Stimulated activated effector memory CD8-positive, alpha-beta T cell treated with anti-CD3 and anti-CD28 coated beads, Interleukin-12 subunit alpha, Interleukin-12 subunit beta, amount 100 ng/mL, for 72 hours (primary cell): Measurements from ENCODE around the gene CIART.

Experiments used
- ATAC-seq: fragments of 150-1000 bp; cut with Tn5 transposase; 2 replicates; pipeline ENCODE4 v1.10.0; 2021
- DNase-seq, 2 donors: peaks; one replicate each; pipeline ENCODE4 v3.0.0; 2021 to 2022; ENCODE audit warnings: low spot score in 2 of 2
- H3K27ac Mint-ChIP-seq: one replicate; pipeline ENCODE4 v1.8.0; 2022; ENCODE audit warnings: mild to moderate bottlenecking, mixed read lengths
- H3K36me3 Mint-ChIP-seq: one replicate; pipeline ENCODE4 v1.8.0; 2022; ENCODE audit warnings: mild to moderate bottlenecking, mixed read lengths
- H3K4me1 Mint-ChIP-seq: one replicate; pipeline ENCODE4 v1.8.0; 2022; ENCODE audit warnings: mixed read lengths
- H3K4me3 Mint-ChIP-seq: one replicate; pipeline ENCODE4 v1.8.0; 2022; ENCODE audit warnings: mild to moderate bottlenecking, mixed read lengths
- H3K9me3 Mint-ChIP-seq: one replicate; pipeline ENCODE4 v1.8.0; 2022; ENCODE audit warnings: mixed read lengths

Gene CIART

DNA sequence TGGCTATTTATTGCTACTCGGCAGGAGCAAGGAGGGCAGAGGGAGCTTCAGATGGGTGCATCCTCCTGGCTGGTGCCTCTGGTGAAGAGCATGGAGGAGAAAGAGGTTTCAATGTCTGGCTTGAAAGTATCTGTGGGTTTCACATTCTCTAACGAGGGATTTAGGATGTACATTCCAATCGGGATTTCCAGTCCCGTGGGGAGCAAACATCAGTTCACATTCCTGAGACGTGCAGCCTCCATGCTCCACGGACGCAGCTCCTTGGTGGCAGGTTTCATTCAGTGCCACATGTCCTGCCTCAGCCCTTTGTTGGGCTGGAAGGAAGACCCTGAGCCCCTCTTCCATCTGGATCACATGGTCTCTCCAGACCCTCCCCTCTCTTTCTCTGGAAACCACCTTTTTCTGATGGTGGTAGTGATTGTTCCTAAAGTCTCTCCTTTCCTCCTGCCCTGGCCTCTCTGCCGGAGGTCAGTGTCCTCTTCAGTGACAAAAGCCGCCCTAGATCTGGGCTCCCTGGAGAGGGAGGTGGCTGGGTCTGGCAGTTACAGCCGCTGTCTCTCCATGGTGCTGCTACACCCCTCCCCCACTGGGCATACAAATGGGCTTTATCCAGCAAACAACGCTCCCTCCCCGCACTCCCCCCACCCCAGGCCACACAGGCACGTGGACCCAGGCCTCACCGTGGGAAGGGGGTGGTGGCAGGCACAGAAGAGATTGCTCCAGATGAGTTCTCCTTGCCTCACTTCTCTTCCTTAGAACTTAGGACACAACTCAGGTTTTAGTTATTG, 25.6 kb upstream of the CIART start:
- DNase-seq (no peak), ATAC-seq (no peak)
- Mint-ChIP-seq H3K9me3 (no peaks in the 10 kb centered on the region), H3K27ac (no peak overlapping the region), H3K4me3 (peak overlapping the region; percentile 55), H3K4me1 (peaks cover 14% of the 10 kb centered on the region), H3K36me3 (peaks cover 6% of the 10 kb centered on the region)

DNA sequence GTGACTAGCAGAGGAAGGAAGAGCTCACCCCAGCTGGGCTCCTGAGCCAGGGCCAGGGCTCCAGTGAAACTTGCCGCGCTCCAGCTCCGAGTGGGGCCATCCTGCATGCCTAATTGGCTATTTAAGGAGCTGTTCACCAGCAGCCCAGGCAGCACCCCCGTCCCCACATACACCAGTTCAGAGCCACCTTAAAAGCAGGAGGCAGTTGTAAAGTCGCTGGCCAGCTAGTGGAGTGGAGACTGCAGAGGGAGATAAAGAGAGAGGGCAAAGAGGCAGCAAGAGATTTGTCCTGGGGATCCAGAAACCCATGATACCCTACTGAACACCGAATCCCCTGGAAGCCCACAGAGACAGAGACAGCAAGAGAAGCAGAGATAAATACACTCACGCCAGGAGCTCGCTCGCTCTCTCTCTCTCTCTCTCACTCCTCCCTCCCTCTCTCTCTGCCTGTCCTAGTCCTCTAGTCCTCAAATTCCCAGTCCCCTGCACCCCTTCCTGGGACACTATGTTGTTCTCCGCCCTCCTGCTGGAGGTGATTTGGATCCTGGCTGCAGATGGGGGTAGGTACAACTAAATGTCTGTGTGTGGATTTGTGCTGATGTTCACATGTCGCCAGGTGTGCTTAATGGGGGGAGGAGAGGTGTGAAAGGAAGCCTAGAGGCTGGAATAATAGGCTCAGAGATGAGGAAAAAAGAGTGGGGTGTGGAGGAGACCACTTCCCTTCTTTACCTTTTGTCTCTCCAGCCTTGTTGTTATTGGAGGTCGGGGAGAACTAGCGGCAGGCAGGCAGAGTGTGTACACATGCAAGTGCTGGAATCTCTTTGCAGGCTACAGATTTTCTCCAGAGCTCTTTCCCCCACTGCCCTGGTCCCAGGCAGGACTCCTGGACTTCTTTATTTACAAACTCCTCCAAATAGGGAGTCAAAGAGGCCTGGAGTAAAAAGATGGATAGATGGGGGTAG, 24.4 kb upstream of the CIART start, which contains the start of gene CA14:
CA14 (plus strand) TSS at position 151 of the 962 bp plus-strand sequence; CDS start at position 506, 355 bp downstream.
- ATAC-seq (no peak), DNase-seq (no peak)
- Mint-ChIP-seq H3K4me1 (peaks cover 14% of the 10 kb centered on the region), H3K4me3 (no peak within 1 kb of the TSS), H3K9me3 (no peaks in the 10 kb centered on the region), H3K27ac (no peak within 1 kb of the TSS), H3K36me3 (peaks cover 6% of the 10 kb centered on the region)

- ATAC-seq: no peak
- Mint-ChIP-seq H3K27ac (no peak overlapping the region), H3K36me3 (peaks cover 6% of the 10 kb centered on the region), H3K4me1 (peaks cover 14% of the 10 kb centered on the region), H3K9me3 (no peaks in the 10 kb centered on the region), H3K4me3 (no peak overlapping the region)
- no peak for DNase-seq
Measured at GRCh38 chr1:150259217-150259616, 23.1 kb upstream of the CIART start.

DNA sequence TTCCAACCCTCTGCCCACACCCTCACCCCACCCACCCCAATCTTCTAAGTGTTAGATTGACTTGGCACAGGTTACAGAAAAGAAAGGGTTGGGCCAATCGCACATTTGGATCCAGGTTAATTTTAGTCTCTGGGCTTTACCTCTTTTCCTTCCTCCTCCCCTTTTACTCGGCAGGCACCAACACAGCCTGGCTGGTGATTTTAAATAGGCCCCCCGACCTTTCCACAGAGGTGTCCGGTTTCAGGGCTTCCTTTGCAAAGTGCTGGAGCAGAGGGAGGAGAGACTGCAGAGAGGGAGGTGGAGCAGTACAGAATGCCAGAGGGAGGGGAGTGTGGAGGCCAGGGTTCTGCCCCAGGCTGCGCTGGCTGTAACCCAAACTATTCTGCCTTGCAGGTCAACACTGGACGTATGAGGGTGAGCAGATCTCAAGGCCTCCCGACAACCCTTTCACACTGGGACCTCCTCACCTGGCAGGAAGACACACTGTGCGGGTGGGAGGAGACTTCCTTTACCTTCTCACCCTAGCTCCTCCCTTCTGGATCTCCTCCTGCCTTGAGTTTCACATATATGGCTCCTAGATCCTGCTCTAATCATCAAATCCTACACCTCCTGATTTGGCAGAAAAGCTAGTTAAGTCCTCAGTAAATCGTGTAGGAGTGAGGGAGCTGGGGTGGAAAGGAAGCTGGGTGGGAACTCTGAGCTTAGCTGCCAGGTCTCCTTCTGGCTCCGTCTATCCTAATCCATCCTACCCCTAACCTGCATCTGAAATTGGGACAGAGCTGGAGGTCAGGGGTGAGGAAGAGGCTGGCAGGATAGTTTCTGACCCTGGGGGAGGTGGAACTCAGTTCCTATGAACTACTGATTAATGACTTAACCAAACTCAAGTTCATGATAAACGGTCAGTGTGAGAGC, 22.3 kb upstream of the CIART start:
- no peak for ATAC-seq
- H3K4me1 Mint-ChIP-seq: peaks cover 14% of the 10 kb centered on the region
- peaks cover 13% of the 10 kb centered on the region for H3K36me3 Mint-ChIP-seq
- no peaks in the 10 kb centered on the region for H3K9me3 Mint-ChIP-seq
- DNase-seq: no peak
- no peak overlapping the region for H3K4me3 Mint-ChIP-seq
- H3K27ac Mint-ChIP-seq: no peak overlapping the region

GRCh38 chr1:150261367-150261766, 21.0 kb upstream of the CIART start:
- H3K36me3 Mint-ChIP-seq: peaks cover 26% of the 10 kb centered on the region
- H3K4me1 Mint-ChIP-seq: peaks cover under 1% of the 10 kb centered on the region
- DNase-seq (no peak), ATAC-seq (no peak)
- H3K9me3 Mint-ChIP-seq: no peaks in the 10 kb centered on the region
- no peak overlapping the region for H3K27ac Mint-ChIP-seq
- no peak overlapping the region for H3K4me3 Mint-ChIP-seq

DNA sequence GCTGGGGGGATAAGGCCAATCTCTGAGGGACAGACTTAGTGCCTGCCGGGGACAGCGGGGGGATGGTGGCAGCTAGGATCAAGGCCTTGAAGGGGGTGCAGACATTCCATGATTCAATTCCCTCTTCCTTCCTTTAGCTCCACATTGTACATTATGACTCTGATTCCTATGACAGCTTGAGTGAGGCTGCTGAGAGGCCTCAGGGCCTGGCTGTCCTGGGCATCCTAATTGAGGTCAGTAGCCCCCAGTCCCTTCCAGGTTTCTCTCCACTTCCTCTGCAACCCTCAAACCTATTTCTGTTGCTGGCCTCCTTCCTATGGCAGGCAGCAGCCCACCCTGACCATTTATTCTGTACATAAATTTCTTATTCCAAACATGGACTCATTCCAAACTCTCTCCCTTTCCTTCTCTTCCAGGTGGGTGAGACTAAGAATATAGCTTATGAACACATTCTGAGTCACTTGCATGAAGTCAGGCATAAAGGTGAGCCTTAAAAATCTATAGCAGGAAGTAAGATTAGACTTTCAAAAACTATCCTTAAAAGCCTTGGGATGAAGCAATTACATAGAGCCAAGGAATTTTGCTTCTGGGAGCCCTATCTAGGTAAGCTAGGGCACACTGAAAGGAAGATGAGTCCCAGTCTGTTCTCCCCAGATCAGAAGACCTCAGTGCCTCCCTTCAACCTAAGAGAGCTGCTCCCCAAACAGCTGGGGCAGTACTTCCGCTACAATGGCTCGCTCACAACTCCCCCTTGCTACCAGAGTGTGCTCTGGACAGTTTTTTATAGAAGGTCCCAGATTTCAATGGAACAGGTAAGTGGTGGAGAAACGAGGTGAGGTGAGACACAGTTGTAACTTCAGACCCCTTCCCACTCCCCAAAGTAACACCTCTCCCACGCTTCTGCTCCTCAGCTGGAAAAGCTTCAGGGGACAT, 19.7 kb upstream of the CIART start:
- Mint-ChIP-seq H3K4me3 (no peak overlapping the region), H3K4me1 (peaks cover 11% of the 10 kb centered on the region), H3K9me3 (no peaks in the 10 kb centered on the region), H3K27ac (no peak overlapping the region), H3K36me3 (peaks cover 38% of the 10 kb centered on the region)
- DNase-seq: no peak
- ATAC-seq: no peak

- ATAC-seq: no peak
- H3K4me1 Mint-ChIP-seq: peaks cover 20% of the 10 kb centered on the region
- H3K36me3 Mint-ChIP-seq: peaks cover 47% of the 10 kb centered on the region
- H3K27ac Mint-ChIP-seq: no peak overlapping the region
- no peak for DNase-seq
- H3K9me3 Mint-ChIP-seq: no peaks in the 10 kb centered on the region
- no peak overlapping the region for H3K4me3 Mint-ChIP-seq
Measured at GRCh38 chr1:150263549-150263948, 18.8 kb upstream of the CIART start.

DNA sequence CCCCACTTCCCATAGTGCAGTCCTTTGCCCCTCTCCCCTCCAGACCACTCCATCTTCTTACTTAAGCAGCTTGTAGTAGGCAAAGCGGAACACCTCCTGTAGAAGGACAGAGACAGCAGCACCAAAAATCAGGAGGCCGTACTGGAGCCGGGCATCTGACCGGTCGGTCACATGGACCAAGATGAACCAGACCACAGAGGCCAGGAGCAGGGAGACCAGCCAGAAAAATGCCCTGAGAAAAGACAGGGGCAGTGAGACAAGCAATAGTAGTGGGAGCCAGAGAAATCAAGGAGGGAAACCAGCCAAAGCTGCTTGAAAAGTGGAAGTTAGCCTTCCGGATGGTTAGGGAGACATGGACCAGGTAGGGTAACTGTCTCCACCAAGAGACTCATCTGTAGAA, 14.5 kb upstream of the CIART start:
- Mint-ChIP-seq H3K9me3 (no peaks in the 10 kb centered on the region), H3K27ac (peak overlapping the region; percentile 98), H3K36me3 (peaks cover 48% of the 10 kb centered on the region), H3K4me1 (peaks cover 29% of the 10 kb centered on the region), H3K4me3 (peak overlapping the region; percentile 92)
- no peak for ATAC-seq
- no peak for DNase-seq

- peak overlapping the region; percentile 98 for H3K27ac Mint-ChIP-seq
- H3K36me3 Mint-ChIP-seq: peaks cover 48% of the 10 kb centered on the region
- peak; percentile 66 for ATAC-seq
- peak; percentile 14 to 72 for DNase-seq
- no peaks in the 10 kb centered on the region for H3K9me3 Mint-ChIP-seq
- peaks cover 29% of the 10 kb centered on the region for H3K4me1 Mint-ChIP-seq
- H3K4me3 Mint-ChIP-seq: peak overlapping the region; percentile 92
Measured at GRCh38 chr1:150268340-150268704, 14.0 kb upstream of the CIART start.

DNA sequence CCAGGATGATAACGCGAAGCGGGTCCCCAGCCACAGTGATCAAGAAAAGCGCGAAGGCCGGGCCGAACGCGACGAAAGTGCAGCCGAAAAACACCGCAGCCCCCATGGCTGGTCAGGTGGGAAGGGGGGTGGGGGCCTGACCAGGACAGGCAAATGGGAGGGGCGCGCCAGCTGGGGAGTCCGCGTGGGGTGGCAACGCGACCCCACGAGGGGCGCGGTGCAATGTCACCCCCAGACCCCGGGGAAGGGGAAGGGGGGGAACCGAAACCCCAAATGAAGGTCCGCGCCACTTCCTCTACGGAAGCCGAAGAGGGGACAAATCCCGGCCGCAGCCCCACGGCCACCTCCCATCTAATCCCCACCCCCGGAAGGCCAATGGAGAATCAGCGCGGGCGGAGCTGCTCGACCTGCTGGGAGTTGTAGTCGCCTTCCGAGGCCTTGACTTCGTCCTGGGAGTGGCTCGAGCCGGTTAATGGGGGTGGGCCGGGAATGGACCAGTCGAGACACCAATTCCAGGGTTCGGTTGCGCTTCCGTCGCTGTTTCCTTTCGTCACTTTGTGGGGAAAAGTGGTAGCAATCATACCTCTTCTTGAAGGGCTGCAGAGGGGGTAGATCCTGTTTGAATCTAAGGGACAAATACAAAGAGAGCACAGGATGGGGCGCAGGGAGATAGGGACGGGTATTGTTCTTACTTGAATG, 13.5 kb upstream of the CIART start, which contains the start of gene APH1A:
APH1A (minus strand) TSS at position 312 of the 699 bp plus-strand sequence; CDS start at position 106, 206 bp downstream.
- Mint-ChIP-seq H3K4me1 (peaks cover 29% of the 10 kb centered on the region), H3K27ac (peak within 1 kb of the TSS; percentile 98), H3K4me3 (peak within 1 kb of the TSS; percentile 92), H3K36me3 (peaks cover 48% of the 10 kb centered on the region), H3K9me3 (no peaks in the 10 kb centered on the region)
- peak; percentile 80 to 95 for DNase-seq
- ATAC-seq: peak; percentile 98

- Mint-ChIP-seq H3K9me3 (no peaks in the 10 kb centered on the region), H3K36me3 (peaks cover 47% of the 10 kb centered on the region), H3K4me3 (peak overlapping the region; percentile 92), H3K27ac (peak overlapping the region; percentile 98), H3K4me1 (peaks cover 29% of the 10 kb centered on the region)
- no peak for DNase-seq
- no peak for ATAC-seq
Measured at GRCh38 chr1:150269451-150269850, 12.9 kb upstream of the CIART start.

DNA sequence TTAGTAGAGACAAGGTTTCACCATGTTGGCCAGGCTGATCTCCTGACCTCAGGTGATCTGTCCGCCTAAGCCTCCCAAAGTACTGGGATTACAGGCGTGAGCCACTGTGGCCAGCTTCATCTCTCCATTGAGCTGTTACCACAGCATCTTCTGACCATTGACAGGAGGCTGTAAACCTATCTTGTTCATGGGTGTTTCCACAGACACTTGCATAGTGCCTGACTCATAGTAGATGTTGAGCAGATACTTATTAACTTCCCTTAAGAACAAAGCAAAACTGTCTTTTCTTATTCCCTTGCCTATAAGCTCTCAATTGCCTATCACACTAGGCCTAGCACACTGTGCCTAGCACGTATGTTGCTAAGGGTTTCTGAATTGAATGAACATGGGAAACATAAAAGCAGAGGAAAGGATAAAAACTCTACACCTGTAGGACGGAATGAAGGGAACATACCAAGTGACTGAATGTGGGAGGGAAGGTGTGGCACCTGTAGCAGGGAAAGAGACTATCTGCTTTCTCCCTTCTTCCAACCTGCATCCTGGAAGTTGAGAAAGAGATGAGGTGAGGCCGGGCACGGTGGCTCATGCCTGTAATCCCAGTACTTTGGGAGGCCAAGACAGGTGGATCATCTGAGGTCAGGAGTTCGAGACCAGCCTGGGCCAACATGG, 10.9 kb upstream of the CIART start:
- no peaks in the 10 kb centered on the region for H3K9me3 Mint-ChIP-seq
- peaks cover 29% of the 10 kb centered on the region for H3K4me1 Mint-ChIP-seq
- H3K4me3 Mint-ChIP-seq: no peak overlapping the region
- no peak for ATAC-seq
- H3K27ac Mint-ChIP-seq: no peak overlapping the region
- H3K36me3 Mint-ChIP-seq: peaks cover 27% of the 10 kb centered on the region
- DNase-seq: no peak

DNA sequence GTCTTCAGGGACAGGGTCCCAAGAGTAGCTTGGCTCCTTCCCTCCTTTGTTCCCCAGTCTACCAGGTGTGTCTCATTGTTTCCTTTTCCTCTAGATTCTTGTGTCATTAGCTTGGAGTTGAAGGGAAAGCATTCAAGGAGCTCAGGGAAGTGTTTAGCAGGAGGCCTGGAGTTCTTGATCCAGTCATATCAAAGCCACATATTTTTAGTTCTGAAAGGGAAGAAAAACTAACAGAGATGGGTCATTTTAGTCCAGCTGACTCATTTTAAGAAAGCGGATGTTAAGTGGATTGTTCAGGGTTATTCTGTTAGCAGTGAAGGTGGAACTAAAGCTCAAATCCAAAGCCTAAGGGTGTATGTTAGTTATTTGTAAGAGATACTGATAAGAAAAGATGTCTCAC, 9.0 kb upstream of the CIART start:
- H3K9me3 Mint-ChIP-seq: no peaks in the 10 kb centered on the region
- peaks cover 11% of the 10 kb centered on the region for H3K4me1 Mint-ChIP-seq
- H3K27ac Mint-ChIP-seq: no peak overlapping the region
- no peak for ATAC-seq
- DNase-seq: no peak
- no peak overlapping the region for H3K4me3 Mint-ChIP-seq
- H3K36me3 Mint-ChIP-seq: peaks cover 9% of the 10 kb centered on the region
